Measurements from ENCODE around the gene STEAP3.

The STEAP3 gene, protein sequence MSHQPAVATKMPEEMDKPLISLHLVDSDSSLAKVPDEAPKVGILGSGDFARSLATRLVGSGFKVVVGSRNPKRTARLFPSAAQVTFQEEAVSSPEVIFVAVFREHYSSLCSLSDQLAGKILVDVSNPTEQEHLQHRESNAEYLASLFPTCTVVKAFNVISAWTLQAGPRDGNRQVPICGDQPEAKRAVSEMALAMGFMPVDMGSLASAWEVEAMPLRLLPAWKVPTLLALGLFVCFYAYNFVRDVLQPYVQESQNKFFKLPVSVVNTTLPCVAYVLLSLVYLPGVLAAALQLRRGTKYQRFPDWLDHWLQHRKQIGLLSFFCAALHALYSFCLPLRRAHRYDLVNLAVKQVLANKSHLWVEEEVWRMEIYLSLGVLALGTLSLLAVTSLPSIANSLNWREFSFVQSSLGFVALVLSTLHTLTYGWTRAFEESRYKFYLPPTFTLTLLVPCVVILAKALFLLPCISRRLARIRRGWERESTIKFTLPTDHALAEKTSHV

DNA sequence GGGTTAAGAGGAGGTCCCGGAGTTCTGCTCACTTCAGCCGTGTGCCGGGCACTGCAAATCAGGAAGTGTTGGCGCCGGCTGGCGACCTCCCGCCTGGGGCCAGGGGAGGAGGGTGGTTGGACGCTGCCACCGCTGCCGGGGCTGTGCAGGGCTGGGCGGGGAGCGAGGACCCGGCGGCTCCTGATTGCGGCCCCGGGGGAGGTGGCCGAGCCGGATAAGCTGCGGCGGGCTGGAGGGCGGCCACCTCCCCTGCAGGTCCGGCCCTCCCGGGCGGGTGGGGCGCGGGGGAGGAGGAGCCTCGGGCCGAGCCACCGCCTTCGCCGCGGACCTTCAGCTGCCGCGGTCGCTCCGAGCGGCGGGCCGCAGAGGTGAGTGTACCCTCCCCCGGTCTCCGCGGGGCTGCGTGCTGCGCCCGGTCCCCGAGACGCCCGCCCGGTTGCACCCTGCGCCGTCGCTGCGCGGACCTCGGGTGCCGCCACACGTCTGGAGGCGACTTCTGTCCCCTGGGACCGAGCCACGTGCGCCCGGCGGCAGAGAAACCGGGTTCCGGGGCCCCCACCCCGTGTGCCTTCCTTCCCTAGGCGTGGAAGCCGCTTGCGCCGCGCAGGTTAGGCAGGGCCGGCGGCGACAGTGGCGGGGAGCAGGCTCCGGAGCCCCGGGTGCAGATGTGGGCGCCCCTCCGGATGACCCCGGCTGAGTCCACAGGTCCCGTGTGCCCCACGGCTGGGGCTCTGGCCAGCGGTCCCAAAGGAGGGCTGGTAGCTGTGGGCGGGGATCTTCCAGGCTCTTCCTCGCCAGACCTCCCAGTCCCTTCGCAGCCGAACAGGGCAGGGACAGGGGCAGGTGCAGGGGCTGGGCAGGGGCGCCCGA lies at the start of gene STEAP3:
Gene STEAP3 (plus strand): TSS at position 314 of the 870 bp plus-strand sequence. CDS start 7,179 bp downstream, outside the sequence.
- Histone ChIP-seq H3K9me3 (ENCODE audit: control insufficient read depth, insufficient read depth, low read length) (no peaks in the 10 kb centered on the region), H3K4me1 (ENCODE audit: insufficient read depth, low read length) (peaks cover 22% of the 10 kb centered on the region), H3K36me3 (ENCODE audit: insufficient read depth, low read length) (no peaks in the 10 kb centered on the region), H3K9ac (ENCODE audit: low read depth, low read length) (peak within 1 kb of the TSS; percentile 78)

DNA sequence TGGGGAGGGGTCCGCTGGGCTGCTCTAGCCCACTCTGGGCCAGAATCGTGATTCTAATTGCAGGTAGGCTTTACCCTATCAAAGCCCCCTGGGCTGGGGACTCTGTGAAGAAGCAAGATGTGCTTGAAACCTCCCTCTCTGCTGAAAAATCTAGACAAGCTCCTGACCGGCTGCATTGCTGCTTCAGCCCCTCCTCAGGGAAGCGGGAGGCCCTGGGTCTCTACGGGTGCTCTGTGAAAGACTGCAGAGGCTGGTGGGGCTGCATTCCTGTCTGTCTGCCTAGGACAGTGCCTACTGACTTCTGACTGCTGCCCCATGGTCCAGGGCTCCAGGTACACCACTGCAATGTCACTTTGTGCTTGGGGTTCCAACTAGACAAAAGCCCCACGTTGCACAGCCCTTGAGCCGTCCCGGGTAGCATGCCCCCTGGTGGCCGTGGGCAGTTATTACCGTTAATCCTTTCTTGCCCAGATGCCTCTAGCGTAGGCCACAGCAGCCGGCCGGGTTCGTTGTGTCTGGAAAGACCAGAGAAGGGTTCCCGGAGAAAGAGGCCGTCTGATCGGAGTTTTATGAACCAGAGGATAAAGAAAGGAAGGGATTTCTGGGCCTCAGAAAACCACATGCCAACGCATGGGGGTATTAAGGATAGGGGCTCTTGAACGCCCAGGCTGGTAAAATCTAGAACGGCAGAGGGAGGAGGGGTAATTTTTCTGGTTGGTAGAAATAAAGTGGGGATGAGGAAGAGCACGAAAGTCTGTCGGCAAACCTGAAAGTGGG lies 49.2 kb upstream of the STEAP3 start:
- Histone ChIP-seq H3K9ac (ENCODE audit: low read depth, low read length) (no peak overlapping the region; the same call in 1 of the 2 replicates), H3K4me1 (ENCODE audit: insufficient read depth, low read length) (no peaks in the 10 kb centered on the region), H3K9me3 (ENCODE audit: control insufficient read depth, insufficient read depth, low read length) (no peaks in the 10 kb centered on the region), H3K36me3 (ENCODE audit: insufficient read depth, low read length) (no peaks in the 10 kb centered on the region)

DNA sequence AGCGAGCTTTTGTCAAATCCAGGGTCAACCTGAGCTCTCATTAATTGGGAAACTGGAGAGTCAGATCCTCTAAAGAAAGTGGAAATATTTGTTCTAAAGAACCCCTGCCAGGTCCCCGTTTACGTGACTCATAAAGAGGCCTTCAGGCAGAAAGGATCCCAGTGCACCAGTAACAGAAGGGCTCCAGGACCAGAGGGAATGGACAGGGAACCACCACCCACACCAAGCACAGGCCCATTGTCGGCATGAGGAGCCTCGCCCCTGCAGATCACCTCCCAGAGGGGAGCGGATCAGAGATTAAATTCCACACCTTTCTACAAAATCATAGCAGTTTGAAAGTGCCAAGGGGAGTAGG lies 48.7 kb upstream of the STEAP3 start:
- H3K36me3 ChIP-seq (ENCODE audit: insufficient read depth, low read length) = no peaks in the 10 kb centered on the region
- H3K9ac ChIP-seq (ENCODE audit: low read depth, low read length) = no peak overlapping the region; the same call in 1 of the 2 replicates
- H3K4me1 ChIP-seq (ENCODE audit: insufficient read depth, low read length) = no peaks in the 10 kb centered on the region
- no peaks in the 10 kb centered on the region for H3K9me3 ChIP-seq (ENCODE audit: control insufficient read depth, insufficient read depth, low read length)

DNA sequence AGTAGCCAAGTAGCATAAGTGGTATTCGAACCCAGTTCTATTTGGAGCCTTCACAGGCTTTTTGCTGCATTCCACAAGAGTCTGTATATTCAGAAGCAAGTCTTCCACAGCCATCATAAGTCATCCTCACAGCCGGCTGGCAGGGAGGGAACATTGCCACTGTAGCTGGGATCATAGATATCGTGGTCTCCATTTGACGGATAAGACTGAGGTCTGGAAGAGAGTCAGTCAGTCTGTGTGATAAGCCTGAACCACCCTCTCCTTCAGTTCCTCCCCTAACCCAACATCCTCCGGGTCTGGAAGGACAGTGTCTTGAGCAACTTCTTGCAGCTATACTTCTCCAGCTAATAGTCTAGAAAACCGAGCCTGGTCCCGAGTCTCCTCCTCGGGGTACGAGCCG lies 48.1 kb upstream of the STEAP3 start:
- Histone ChIP-seq H3K9ac (ENCODE audit: low read depth, low read length) (no peak overlapping the region), H3K36me3 (ENCODE audit: insufficient read depth, low read length) (no peaks in the 10 kb centered on the region), H3K4me1 (ENCODE audit: insufficient read depth, low read length) (no peaks in the 10 kb centered on the region), H3K9me3 (ENCODE audit: control insufficient read depth, insufficient read depth, low read length) (no peaks in the 10 kb centered on the region)

DNA sequence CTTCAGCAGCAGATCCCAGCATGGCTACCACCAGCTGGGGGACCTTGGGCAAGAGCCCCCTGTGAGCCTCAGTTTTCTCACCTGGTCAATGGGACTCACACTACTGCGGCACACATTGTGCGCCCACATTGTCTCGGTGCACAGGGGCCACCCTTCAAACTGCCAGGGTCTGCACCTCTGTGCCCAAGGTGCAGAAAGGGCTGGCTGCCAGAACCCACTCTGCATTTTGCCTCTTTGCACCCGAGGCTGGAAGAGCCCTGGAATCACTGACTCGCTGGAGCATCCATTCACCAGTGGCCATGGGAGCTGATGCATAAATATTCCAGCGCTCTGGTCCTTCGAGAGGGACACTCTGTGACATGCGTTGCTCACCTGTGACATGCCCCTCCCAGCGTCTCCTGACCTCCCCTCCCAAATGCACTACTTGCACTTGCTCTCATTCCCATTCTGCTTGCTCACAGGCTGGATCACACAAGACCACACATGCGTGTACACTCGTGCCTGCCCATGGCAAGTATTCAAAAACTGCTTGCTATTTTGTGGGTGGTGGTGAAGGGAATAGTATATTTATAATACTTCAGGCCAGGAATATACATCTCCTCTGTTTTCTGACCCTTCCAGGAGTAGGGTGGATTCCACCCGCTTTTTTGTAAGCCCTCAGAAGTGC lies 46.3 kb upstream of the STEAP3 start:
- Histone ChIP-seq H3K4me1 (ENCODE audit: insufficient read depth, low read length) (no peaks in the 10 kb centered on the region), H3K9ac (ENCODE audit: low read depth, low read length) (no peak overlapping the region), H3K9me3 (ENCODE audit: control insufficient read depth, insufficient read depth, low read length) (no peaks in the 10 kb centered on the region), H3K36me3 (ENCODE audit: insufficient read depth, low read length) (no peaks in the 10 kb centered on the region)

DNA sequence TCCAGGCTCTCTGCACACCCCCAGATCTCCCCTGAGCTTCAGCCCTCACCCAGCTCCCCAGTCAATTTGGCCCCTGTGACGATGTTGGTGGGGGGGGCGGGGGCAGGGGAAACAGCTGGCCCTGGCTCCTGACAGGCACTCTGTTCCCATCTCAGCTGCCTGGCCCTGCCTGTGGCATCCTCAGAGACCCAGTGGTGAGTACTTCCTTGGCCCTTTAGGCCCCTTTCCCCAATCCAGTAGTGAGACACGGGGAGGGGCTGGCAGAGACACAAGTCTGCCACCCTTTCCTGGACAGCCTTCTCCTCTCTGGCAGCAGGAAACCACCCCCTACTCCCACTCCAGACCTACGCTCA lies 45.8 kb upstream of the STEAP3 start:
- no peaks in the 10 kb centered on the region for H3K4me1 ChIP-seq (ENCODE audit: insufficient read depth, low read length)
- H3K36me3 ChIP-seq (ENCODE audit: insufficient read depth, low read length) = no peaks in the 10 kb centered on the region
- no peaks in the 10 kb centered on the region for H3K9me3 ChIP-seq (ENCODE audit: control insufficient read depth, insufficient read depth, low read length)
- no peak overlapping the region for H3K9ac ChIP-seq (ENCODE audit: low read depth, low read length)

DNA sequence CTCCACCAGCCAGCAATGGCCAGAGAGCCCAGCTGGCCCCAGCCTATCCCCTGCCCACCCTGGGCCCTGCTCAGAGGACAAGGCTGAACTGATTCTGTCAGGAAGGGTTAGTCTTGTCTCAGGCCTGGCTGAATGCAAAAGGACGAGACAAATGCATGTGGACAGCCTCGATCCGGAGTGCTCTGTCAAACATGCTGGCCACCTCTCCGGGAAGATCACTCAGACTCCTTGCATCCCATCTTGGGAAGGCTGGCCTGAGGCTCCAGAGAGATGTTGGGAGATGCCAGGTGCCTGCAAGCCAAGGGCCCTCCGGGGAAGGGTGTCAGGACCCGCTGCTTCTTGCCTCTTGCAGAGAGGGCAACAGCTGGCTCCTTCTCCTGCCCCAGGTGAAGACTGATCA lies 44.9 kb upstream of the STEAP3 start:
- H3K9me3 ChIP-seq (ENCODE audit: control insufficient read depth, insufficient read depth, low read length) = no peaks in the 10 kb centered on the region
- H3K4me1 ChIP-seq (ENCODE audit: insufficient read depth, low read length) = no peaks in the 10 kb centered on the region
- H3K36me3 ChIP-seq (ENCODE audit: insufficient read depth, low read length) = no peaks in the 10 kb centered on the region
- no peak overlapping the region for H3K9ac ChIP-seq (ENCODE audit: low read depth, low read length)

DNA sequence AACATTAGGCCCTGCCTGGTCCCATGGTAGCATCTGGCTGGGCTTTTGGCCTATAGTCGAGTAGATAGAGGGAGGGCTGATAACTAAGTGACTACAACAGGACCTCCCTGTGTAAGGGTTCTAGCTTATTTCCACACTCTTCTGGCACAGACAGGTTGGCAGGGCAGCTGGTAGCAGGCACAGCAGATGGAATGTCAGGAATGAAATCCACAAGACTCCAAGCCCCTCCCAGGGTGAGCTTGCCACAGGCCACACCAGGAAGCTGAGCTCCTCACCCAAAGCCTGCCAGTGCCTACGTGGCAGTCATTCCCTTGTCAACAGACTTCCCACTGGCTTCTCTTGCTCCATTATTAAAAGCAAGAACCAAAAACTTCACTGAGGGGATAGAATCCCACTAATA lies 44.4 kb upstream of the STEAP3 start:
- H3K9ac ChIP-seq (ENCODE audit: low read depth, low read length) = no peak overlapping the region
- H3K36me3 ChIP-seq (ENCODE audit: insufficient read depth, low read length) = no peaks in the 10 kb centered on the region
- no peaks in the 10 kb centered on the region for H3K4me1 ChIP-seq (ENCODE audit: insufficient read depth, low read length)
- no peaks in the 10 kb centered on the region for H3K9me3 ChIP-seq (ENCODE audit: control insufficient read depth, insufficient read depth, low read length)

DNA sequence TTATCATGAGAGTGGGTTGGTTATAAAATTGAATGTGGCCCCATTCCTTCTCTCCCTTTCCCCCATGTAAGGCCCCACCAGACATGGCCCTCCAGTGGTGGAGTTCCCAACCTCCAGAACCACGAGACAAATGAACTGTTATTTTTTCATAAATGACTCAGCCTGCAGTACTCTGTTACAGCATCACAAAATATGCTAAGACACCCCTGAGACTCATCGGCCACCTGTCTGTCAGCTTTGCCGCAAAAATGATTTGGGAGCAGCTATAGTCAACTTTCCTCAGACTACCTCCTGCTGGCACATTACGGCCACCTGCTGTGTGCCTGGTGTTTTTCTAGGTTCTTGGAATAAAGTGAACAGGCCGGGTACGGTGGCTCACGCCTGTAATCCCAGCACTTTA lies 43.6 kb upstream of the STEAP3 start:
- Histone ChIP-seq H3K9ac (ENCODE audit: low read depth, low read length) (no peak overlapping the region), H3K36me3 (ENCODE audit: insufficient read depth, low read length) (no peaks in the 10 kb centered on the region), H3K4me1 (ENCODE audit: insufficient read depth, low read length) (no peaks in the 10 kb centered on the region), H3K9me3 (ENCODE audit: control insufficient read depth, insufficient read depth, low read length) (no peaks in the 10 kb centered on the region)

DNA sequence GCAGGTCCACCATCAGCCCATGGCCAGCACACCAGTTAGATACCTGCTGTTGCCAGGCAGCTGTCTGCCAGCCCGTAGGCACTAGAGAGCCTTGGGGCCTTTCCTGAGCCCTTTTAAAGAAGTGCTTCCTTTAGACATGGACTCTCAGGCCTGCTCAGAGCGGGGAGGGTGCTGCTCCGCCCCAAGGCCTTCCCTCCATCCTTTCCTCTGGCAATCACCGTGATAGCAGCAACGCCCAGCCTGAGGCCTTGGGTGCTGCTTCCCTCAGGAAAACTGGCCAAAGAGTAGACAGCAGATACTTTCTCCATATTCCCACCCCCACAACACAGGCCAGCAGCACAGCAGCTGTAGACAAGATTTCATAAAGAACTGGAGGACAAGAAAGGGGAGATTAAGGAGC lies 42.7 kb upstream of the STEAP3 start:
- no peaks in the 10 kb centered on the region for H3K9me3 ChIP-seq (ENCODE audit: control insufficient read depth, insufficient read depth, low read length)

DNA sequence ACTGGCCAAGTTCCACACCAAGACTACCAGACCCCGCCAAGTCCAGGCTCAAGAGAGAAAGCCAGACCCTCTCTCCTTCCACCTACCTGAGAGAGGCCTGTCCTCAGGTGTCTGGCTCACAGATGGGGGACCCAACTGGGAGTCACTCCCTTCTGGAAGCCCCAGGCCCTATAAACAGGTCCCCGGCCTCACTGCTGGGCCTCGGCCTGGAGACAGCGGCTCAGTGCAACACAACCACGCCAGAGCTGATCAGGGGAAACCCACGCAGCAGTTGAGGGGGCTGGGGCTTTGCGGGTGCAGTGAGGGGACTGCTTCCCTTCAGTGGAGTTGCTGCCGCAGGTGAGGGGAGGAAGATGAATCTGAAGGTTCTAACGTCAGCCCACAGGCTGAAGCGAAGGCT lies 42.2 kb upstream of the STEAP3 start:
- H3K9ac ChIP-seq (ENCODE audit: low read depth, low read length) = no peak overlapping the region
- no peaks in the 10 kb centered on the region for H3K36me3 ChIP-seq (ENCODE audit: insufficient read depth, low read length)
- no peaks in the 10 kb centered on the region for H3K9me3 ChIP-seq (ENCODE audit: control insufficient read depth, insufficient read depth, low read length)
- H3K4me1 ChIP-seq (ENCODE audit: insufficient read depth, low read length) = no peaks in the 10 kb centered on the region

More for the DNA sequence above, 42.7 kb upstream of the STEAP3 start:
- no peaks in the 10 kb centered on the region for H3K36me3 ChIP-seq (ENCODE audit: insufficient read depth, low read length)
- no peak overlapping the region for H3K9ac ChIP-seq (ENCODE audit: low read depth, low read length)
- no peaks in the 10 kb centered on the region for H3K4me1 ChIP-seq (ENCODE audit: insufficient read depth, low read length)

DNA sequence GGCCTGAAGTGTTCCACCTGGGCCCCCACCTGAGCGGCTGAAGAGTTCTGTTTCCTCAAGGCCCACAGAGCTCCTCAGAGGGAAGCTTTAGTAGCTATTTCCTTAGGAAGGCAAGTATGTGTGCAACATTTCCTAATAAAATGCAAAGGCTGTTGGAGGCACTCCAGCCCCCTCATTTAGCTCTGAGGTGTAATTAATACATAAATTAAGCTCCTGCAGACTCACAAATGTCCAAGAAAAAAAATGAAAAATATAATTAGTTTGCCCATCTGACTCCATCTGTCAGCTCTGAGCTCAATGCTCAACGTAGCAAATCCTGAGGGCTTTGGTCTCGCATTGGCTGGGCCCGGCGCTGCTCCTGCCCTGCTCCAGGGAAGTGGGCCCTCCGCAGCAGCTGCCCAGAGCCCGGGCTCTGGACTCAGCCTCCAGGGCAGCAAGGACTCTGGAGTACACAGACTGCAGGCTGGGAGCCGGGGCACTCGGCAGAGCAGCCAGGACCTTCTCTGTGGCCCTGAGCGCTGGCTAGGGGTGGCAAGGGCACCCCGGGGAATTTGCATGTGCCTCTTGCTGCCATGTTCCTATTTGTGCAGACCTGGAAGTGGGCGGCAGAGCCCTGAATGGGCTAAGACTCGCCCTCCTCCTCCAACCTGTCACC lies 41.7 kb upstream of the STEAP3 start:
- Histone ChIP-seq H3K9ac (ENCODE audit: low read depth, low read length) (no peak overlapping the region), H3K36me3 (ENCODE audit: insufficient read depth, low read length) (no peaks in the 10 kb centered on the region), H3K4me1 (ENCODE audit: insufficient read depth, low read length) (no peaks in the 10 kb centered on the region), H3K9me3 (ENCODE audit: control insufficient read depth, insufficient read depth, low read length) (no peaks in the 10 kb centered on the region)

DNA sequence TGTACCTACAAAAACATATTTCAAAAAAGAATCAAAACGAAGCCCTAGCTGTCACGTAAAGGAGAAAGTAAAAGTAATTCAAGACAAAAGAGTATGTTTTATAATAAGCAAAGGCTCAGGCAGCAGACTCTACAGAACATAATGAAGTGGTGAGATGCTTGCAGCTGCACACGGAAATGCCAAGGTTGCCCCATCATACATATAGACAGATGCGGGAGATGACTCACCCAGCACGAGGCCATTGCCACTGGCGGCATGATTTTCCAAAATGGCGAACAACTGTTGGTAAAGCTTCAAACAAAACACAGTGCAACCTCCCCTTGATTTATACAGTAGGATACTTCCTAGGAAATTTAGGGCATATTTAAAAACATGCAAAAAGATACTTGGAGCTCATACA lies 39.1 kb upstream of the STEAP3 start:
- Histone ChIP-seq H3K36me3 (ENCODE audit: insufficient read depth, low read length) (no peaks in the 10 kb centered on the region), H3K9me3 (ENCODE audit: control insufficient read depth, insufficient read depth, low read length) (no peaks in the 10 kb centered on the region), H3K4me1 (ENCODE audit: insufficient read depth, low read length) (no peaks in the 10 kb centered on the region), H3K9ac (ENCODE audit: low read depth, low read length) (no peak overlapping the region)

Measured in ES-I3 (cell line).